Lower lobe of right lung (tissue), 2 donors: ENCODE data around the gene ARSG. TPM values are rescaled to one million over a fixed set of nuclear protein-coding genes. Genes with fewer than 3 reads are reported as not detected.

Experiments used
- ATAC-seq, 2 donors: fragments of 200-7000 bp; cut with Tn5 transposase; one replicate each; pipeline ENCODE4 v1.9.1; 2020 to 2022; ENCODE audit warnings: mild to moderate bottlenecking in 2 of 2, moderate library complexity in 2 of 2
- DNase-seq: peaks from one replicate; pipeline ENCODE4 v3.0.0-alpha.2; 2020
- H3K27ac ChIP-seq: fragments of 200-600 bp; one replicate; pipeline ENCODE4 v1.8.0; 2022
- H3K27me3 ChIP-seq: fragments of 200-600 bp; one replicate; pipeline ENCODE4 v1.8.0; 2022; ENCODE audit warnings: low read depth
- H3K36me3 ChIP-seq: fragments of 200-600 bp; one replicate; pipeline ENCODE4 v1.8.0; 2022; ENCODE audit warnings: mild to moderate bottlenecking
- H3K4me1 ChIP-seq: fragments of 200-600 bp; one replicate; pipeline ENCODE4 v1.8.0; 2022
- H3K4me3 ChIP-seq: fragments of 200-600 bp; one replicate; pipeline ENCODE4 v1.8.0; 2022; ENCODE audit warnings: mild to moderate bottlenecking
- H3K9me3 ChIP-seq: fragments of 200-600 bp; one replicate; pipeline ENCODE4 v1.8.0; 2022
- CTCF ChIP-seq: fragments of 200-600 bp; IDR thresholded peaks from one replicate; pipeline ENCODE4 v1.8.0; 2022; ENCODE audit warnings: antibody characterized with exemption, mild to moderate bottlenecking
- intact Hi-C: fragments of 100-400 bp; cut with DNase I; formaldehyde crosslinking; loops from one replicate; pipeline ENCODE4 v1.11.0; 2022
- total RNA-seq: library from RNA; stranded (reverse); fragmentation: NEBNext Ultra II Directional; extraction: Animal tissue kit (Norgen Biotek cat#: 25700); gene quantifications from one replicate; pipeline ENCODE4 v1.2.1, GENCODE V29; 2021
- donor health status: DM: no; HTN: yes; CAD: no; lungs with severe emphysema.

ARSG gene
- total RNA-seq, 1 donor from 2014 or later: 4.2 TPM

DNA sequence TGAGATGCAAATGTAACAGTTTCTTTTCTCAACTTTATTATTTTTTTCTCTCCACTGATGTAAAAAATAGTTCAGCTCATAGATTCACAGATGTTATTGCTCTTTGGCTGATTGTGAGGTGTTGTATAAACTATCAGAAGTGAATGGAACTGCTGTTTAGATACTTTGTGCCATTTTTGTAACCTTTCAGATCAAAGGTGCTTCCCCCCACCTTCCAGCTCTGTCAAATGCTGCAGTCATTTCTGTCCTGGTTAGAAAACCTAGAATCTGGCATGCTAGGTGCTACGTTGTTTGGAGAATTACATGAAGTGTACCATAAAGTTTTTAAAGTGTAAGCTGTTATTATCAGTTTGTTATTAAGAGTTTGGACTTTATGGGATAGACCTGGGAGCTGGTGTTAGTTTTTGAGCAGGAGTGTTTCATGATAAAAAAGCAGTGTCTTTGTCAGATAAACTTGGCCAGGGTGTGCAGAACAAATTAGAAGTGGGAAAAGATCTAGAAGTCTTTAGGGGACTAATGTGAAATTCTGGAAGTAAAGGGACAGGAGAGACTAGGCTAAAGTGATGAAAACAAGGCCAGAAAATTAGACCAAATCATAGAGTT lies 167.8 kb downstream of the ARSG start:
- H3K4me3 ChIP-seq: no peak overlapping the region
- ATAC-seq: no peak
- no peaks in the 10 kb centered on the region for H3K9me3 ChIP-seq
- no peaks in the 10 kb centered on the region for H3K27me3 ChIP-seq
- intact Hi-C loops: no loop called here
- H3K27ac ChIP-seq: no peak overlapping the region
- peaks cover 56% of the 10 kb centered on the region for H3K4me1 ChIP-seq
- DNase-seq: no peak
- H3K36me3 ChIP-seq: no peaks in the 10 kb centered on the region
- no peak for TF ChIP-seq CTCF

GRCh38 chr17:68460146-68460545 lies 168.9 kb downstream of the ARSG start:
- no peaks in the 10 kb centered on the region for H3K27me3 ChIP-seq
- no peak for ATAC-seq
- intact Hi-C loops: no loop called here
- no peaks in the 10 kb centered on the region for H3K9me3 ChIP-seq
- H3K36me3 ChIP-seq: no peaks in the 10 kb centered on the region
- TF ChIP-seq CTCF: no peak
- no peak overlapping the region for H3K27ac ChIP-seq
- no peak overlapping the region for H3K4me3 ChIP-seq
- H3K4me1 ChIP-seq: peaks cover 51% of the 10 kb centered on the region
- DNase-seq: no peak

DNA sequence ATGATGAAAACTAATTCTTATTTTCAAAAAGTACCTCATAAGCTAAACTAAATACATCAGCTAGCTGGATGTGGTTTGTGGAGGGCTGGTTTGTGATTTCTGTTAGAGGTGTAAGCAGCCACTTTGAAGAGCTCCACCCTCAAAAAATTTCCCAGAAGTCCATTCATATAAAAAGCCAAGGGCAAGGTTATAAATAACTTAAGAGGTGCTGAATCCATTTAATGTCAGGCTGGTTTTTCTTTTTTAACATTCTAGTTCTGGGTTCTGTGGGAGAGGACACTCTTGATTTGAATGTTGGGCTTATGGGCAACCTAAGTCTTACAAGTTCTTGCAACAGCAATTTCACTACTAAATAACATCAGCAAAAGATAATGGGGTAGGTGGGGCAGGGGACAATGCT lies 169.4 kb downstream of the ARSG start:
- no peak overlapping the region for H3K4me3 ChIP-seq
- H3K4me1 ChIP-seq: peaks cover 45% of the 10 kb centered on the region
- H3K36me3 ChIP-seq: no peaks in the 10 kb centered on the region
- ATAC-seq: no peak
- TF ChIP-seq CTCF: no peak
- no peaks in the 10 kb centered on the region for H3K27me3 ChIP-seq
- no peak overlapping the region for H3K27ac ChIP-seq
- no peak for DNase-seq
- no peaks in the 10 kb centered on the region for H3K9me3 ChIP-seq
- intact Hi-C loops: no loop called here

- DNase-seq (no peak), ATAC-seq (no peak)
- Histone ChIP-seq H3K27me3 (no peaks in the 10 kb centered on the region), H3K9me3 (no peaks in the 10 kb centered on the region), H3K4me3 (no peak overlapping the region), H3K36me3 (no peaks in the 10 kb centered on the region), H3K4me1 (peaks cover 45% of the 10 kb centered on the region), H3K27ac (no peak overlapping the region)
- TF ChIP-seq CTCF: no peak
- intact Hi-C loops: no loop called here
Measured at GRCh38 chr17:68461122-68461539, 169.8 kb downstream of the ARSG start.

DNA sequence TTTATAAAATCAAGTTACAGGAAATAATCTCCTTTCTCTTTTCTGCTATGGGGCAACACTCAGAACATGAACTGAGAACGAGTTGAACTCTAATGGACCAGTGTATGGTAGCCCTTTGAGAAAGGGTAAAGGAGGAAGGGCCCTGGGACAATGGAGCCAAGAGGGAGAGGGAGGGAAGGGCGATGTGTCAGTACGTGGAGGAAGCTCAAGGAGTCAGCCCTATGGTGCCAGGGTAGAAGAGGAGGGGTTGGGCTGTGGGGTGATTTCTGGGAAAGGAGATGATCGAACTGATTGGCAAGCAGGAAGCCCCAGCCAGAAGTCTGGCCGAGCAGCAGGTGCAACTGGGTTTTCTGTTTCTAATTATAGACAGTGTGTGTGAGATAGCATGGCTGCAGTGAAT lies 170.3 kb downstream of the ARSG start:
- no peaks in the 10 kb centered on the region for H3K9me3 ChIP-seq
- peaks cover 44% of the 10 kb centered on the region for H3K4me1 ChIP-seq
- no peaks in the 10 kb centered on the region for H3K27me3 ChIP-seq
- TF ChIP-seq CTCF: no peak
- ATAC-seq: no peak
- H3K4me3 ChIP-seq: no peak overlapping the region
- peak overlapping the region; percentile 10 for H3K27ac ChIP-seq
- no peaks in the 10 kb centered on the region for H3K36me3 ChIP-seq
- intact Hi-C loops: no loop called here
- no peak for DNase-seq
